Stimulated activated CD4-positive, alpha-beta T cell treated with anti-CD3 and anti-CD28 coated beads, Interleukin-2, amount 100 ng/mL, for 4 hours (primary cell): Measurements from ENCODE around the gene NOM1.
"Not testable (repeated sequence)": the region's sequence is repeated elsewhere in the genome, so short reads cannot be mapped to it uniquely, and the experiment has no call there.

ENCODE experiments used
- DNase-seq: peaks from one replicate; pipeline ENCODE4 v3.0.0-alpha.2; 2020; ENCODE audit warnings: low read depth

Gene NOM1

DNA sequence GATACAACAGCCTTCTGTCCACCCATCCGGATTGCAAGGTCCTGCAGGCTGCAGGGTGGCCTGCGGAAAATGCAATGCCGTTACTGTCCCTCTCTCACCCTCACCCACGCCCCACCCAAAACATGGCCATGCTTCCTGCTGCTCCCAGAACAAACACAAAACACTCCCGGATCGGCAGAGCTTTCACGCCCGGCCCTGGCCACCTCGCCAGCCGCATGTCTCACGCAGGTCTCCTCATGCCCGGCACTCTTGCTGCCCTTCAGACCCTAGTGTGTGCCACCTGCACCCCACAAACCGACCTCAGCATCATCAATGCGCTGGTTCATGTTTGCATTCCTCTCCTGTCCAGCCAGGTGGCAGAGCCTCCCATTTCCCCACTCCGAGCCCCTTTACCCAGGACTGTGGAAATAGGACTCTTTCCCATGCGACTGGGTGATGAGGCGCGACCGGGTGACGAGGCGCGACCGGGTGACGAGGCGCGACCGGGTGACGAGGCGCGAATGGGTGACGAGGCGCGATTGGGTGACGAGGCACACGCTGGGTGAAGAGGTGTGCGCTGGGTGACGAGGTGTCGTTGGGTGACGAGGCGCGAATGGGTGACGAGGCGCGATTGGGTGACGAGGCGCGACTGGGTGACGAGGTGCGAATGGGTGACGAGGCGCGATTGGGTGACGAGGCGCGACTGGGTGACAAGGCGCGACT, 8.9 kb upstream of the NOM1 start:
- no peak for DNase-seq

DNA sequence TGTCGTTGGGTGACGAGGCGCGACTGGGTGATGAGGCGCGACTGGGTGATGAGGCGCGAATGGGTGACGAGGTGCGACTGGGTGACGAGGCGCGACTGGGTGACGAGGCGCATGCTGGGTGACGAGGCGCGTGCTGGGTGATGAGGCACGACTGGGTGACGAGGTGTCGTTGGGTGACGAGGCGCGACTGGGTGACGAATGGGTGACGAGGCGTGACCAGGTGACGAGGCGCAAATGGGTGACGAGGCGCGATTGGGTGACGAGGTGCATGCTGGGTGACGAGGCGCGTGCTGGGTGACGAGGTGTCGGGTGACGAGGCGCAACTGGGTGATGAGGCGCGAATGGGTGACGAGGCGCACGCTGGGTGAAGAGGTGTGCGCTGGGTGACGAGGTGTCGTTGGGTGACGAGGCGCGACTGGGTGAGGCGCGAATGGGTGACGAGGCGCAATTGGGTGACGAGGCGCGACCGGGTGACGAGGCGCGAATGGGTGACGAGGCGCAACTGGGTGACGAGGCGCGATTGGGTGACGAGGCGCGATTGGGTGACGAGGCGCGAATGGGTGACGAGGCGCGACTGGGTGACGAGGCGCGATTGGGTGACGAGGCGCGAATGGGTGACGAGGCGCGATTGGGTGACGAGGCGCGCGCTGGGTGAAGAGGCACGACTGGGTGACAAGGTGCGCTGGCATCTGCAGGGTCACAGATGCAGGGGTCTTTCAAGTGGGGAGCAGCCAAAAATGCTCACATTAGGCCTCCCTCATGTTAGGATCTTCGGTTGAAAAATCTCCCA, 7.9 kb upstream of the NOM1 start:
- no peak for DNase-seq

DNA sequence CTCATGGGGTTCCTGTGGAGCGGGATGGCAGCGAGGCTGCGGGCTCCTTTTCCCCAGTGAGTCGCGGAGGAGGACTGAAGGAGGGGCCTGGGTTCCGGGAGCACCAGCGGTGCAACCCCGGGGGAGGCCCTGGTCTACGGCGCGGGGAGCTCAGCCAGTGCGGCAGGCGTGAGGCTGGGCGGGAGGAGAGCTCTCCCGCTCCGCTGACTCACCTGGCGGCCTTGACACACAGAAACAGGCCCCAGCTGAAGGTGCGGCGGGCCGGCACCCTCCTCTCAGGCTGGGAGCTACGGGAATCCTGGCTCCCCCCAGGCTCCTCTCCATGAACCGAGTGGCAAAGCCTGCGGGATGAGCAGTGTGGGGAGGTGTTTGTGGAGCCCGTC, 6.8 kb upstream of the NOM1 start:
- no peak for DNase-seq

DNA sequence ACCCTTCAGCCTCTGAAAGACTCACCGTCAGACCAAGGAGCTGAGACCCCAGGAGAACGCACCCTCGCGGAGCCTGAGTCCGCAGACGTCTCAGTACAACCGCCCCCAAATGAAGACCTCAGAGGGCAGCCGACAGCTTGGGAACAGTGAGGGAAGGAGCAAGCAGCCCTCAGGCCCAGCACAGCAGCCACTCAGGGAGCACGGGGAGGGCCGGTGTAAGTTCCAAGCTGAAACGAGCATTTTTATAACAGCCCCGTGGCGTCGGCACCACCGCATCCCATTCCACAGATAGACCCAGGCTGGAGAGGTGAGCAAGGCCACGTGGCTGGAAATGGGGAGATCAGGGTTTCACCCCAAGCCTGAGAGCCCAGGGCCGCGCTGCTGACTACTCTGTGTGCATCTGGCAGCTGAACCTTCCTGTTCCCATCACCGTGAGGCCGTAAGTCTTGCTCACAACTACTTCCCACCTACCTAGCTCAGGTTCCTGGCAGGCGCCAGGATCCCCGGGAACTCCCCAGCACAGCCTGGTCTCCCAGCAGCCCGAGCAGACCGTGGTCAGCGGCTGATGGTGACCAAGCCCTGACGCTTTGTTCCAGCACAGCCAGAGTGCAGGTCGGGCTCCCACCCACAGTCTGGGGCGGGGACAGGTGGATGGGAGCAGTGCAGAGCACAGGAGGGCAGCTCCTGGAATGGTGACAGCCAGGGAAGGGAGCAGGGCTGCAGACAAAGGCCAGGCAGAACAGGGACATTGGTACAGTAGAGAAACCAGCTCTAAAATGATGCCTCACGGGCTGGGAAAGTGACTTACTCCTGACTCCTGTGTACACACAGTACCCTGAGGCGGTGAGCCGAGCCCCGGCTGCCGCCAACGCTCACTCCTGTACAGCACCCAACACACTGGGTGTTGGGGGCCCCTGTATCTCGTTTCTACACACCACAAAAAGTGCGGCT, 6.1 kb upstream of the NOM1 start:
- no peak for DNase-seq

DNA sequence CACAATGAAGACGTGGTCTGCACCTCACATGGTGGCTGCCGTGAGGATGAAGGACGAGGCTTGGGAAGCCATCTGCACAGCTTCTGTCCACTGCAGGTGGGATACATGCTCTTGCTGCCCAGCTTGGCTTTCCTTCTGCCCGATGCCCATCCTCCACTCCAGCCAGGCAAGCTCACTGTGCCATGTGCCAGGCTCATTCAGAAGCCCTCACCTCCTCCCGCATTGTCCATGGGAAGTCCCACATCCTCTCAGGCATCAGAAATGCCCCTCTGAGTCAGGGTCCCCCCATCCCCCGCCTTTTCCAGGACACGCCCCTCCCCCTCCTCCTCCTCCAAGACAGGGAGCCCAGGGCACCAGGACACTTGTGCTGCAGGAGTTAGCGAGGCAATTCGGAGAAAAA, 4.6 kb upstream of the NOM1 start:
- DNase-seq: no peak

DNA sequence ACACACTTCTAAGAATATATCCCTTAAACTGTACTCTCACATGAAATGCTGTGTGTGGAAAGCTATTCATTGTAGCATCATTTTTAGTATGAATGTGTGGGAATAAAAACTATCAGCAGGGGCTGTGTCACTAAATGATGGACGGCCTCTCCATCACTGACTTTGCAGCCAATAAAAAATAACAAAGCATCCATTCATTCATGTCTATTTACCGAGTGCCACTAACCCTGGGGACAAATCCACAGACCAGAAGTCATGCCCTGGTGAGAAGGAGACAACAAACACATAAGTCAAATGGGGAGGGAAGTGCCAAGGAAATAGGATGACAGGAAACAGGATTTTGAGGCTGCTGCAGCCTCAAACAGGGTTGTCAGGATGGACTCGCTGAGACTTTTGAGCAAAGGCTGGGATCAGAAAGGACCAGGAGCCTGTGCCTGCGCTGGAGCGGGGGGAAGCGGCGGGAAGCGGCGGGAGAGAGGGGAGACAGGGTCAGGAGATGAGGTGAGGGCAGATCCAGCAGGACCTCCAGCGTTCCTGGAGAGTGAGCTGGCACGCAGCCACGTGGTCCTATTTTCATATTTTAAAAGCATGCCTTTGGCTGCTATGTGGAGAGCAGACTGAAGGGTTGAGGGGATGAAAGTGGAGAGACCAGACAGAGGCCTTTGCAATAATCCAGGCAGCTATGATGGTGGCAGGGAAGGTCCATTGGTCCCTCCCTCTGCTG, 2.2 kb upstream of the NOM1 start:
- DNase-seq: no peak

DNA sequence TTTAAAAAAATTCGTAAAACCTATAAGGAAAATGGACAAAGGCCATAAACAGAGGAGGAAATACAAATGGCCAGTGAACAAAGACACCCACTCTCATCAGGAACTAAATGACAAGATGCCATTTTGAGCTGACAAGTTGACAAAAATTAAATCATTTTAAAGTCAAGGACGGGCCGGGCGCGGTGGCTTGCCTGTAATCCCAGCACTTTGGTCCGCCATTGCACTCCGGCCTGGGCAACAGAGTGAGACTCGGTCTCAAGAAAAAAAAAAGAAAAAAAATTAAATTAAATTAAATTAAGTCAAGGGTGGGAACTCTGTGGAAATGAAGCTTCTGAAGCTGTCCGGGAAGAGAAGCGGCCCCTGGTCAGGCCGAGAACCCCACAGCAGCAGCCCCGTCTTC, 1.2 kb upstream of the NOM1 start:
- no peak for DNase-seq

DNA sequence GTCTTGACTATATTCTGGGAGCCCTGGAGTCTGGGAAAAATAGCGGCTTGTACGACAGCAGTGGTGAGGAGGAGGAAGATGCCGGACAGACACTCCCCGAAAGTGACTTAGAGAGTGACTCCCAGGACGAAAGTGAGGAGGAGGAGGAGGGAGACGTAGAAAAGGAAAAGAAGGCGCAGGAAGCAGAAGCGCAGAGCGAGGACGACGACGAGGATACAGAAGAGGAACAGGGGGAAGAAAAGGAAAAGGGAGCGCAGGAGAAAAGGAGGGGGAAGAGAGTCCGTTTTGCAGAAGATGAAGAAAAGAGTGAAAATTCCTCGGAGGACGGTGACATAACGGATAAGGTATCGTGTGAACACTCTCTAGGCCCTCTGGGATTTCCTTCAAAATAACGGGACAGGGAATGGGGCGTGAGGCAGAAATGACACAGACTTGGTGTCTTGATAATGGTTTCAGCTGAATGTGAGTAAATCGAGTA, 908 bp downstream of the NOM1 start:
- no peak for DNase-seq

DNA sequence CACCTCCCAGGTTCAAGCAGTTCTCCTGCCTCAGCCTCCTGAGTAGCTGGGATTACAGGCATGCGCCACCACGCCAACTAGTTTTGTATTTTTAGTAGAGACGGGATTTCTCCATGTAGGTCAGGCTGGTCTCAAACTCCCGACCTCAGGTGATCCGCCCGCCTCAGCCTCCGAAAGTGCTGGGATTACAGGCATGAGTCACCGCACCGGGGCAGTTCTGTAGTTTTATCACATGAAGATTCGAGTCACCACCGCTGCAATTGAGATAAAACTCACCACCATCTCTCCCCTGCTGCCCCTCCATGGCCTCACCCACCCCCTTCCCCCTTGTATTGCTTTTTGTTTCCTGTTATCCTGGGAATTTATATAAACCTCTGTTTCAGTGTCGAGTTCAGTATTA, 3.7 kb downstream of the NOM1 start:
- not testable (repeated sequence) for DNase-seq

DNA sequence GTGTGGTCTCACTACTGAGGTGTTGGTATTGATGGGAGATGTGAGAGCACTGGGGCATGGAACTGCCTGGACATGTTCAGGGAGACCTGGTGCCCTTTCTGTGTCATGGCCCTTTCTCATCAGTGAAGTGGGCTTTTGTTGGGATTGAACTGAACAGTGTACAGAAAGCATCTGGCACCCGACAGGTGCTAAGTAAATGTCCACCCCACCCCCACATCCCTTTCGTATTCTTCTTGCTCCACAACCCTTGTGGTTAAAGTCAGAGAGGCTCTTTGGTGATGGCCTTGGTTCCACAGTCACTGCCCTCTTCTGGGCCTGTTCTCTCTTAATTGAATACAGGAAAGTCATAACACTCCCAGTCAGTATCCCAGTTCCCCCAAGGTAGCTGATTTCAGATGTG, 5.4 kb downstream of the NOM1 start:
- DNase-seq: no peak

DNA sequence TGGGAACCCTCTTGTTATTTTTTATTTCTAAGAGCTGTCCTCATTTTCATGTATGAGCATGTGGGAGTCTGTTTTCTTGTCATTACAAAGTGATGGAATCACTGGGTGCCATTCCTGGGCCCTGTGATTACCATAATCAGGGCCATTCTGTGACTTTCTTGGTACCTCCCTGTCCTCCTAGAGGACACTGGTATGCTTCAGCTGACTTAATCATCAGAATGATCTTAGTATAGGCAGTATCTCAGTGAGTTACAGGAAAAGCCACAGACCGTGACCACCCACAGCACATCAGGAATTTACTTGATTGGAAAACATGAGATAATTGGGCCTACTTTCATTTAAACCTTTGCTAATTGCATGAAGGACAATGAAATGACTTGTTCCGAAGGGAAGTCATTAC, 7.2 kb downstream of the NOM1 start:
- DNase-seq: no peak

DNA sequence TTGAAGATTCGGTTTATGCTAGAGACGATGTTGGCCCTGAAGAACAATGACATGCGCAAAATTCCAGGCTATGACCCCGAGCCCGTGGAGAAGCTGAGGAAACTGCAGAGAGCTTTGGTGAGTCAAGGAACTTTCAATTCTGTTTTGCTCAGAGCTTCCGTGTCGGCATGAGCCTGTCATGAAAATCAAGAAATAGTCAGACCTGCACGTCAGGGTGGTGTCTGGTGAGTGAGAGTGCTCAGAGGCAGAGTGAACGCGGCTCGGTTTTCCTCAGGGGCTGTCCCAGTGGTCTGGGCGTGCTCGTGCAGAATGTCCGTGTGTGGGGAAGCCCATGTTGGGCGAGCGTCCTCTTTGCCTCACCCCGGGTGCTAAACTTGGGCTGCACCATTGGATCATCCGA, 12.6 kb downstream of the NOM1 start:
- no peak for DNase-seq

DNA sequence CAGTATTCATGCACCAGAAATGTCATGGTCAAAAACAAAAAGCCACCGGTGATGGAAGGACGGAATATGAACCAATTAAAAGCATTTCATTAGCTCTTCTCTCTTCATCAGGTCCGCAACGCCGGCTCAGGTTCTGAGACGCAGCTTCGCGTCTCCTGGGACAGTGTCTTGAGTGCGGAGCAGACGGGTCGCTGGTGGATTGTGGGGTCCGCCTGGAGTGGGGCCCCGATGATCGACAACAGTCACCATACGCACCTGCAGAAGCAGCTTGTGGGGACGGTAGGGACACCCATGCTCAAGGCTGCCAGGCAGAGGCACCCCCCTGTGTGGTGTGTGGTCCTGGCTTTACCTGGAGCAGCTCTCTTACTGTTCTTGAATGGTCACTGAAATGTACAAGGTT, 13.4 kb downstream of the NOM1 start:
- DNase-seq: no peak

DNA sequence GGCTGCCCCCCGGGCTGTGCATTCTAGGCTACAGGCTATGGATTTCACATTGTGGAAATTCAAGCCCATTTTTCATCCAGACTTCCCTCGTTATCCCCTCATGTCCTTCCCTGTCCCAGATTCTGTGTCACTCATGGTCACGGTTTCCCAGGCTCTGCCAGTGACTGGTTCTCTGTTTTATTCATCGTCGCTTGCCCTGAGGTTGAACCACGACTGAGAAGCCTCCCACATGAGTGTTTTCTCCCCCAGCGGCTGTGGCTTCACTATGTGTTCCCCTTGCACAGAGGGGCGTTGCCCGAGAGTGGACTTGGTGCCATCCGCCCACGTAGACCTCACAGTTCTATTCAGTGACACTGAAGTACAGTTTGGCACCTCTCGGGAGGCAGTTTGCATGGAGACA, 14.0 kb downstream of the NOM1 start:
- no peak for DNase-seq

DNA sequence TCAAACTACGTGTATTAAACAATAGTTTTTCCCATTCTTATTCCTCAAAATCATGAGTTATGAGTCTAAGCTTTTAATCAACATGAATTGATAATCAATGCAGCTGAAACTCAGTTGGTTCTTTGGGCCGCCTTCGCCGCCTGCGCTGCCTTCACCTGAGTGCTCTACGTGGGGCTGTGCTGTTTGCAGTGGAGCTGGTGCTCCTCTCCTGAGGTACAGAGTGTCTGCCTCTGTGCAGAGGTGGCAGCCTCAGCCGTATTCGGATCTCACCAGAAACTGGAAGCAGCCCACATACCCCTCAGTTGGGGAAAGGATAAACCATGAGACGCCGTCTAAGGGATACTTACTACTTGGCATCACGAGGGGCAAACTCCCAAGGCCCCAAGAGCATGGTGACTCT, 15.5 kb downstream of the NOM1 start:
- DNase-seq: no peak

DNA sequence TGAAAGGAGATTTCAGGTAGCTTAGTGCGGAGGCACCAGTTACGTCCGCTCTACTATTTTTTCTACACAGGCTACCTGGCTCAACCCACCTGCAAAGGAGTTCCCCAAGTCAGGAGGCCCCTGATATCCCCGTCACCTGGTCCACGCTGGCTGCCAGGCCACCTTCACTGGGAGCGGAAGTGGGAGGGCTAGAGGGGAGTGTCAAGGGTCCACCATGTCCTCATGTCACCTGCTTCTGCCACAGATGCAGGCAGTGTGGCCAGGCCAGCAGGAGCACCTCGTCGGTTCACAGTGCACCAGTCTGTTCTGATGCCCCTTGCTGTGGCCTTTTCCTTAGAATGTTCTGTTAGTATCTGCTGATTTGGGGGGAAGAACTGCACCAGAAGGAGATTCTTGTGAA, 16.9 kb downstream of the NOM1 start:
- no peak for DNase-seq

DNA sequence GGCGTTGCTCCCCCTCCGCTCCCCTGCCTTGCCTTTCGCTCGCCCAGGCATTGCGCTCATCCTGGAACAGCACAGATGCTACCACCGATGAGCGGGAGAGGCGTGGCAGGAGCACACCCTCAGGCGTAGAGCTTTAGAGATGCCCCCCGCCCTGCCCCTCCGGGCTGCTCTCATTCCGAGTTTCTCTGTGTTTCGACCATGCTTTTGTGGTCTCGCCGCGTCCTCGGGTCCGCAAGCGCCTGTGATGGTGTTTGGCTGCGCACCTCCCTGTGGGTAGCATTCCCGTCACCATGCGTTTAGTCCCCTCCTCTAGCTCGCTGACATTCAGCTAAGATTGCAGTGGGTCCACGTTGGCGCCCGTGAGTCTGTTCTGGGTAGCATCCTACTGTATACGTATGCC, 18.7 kb downstream of the NOM1 start:
- no peak for DNase-seq

DNA sequence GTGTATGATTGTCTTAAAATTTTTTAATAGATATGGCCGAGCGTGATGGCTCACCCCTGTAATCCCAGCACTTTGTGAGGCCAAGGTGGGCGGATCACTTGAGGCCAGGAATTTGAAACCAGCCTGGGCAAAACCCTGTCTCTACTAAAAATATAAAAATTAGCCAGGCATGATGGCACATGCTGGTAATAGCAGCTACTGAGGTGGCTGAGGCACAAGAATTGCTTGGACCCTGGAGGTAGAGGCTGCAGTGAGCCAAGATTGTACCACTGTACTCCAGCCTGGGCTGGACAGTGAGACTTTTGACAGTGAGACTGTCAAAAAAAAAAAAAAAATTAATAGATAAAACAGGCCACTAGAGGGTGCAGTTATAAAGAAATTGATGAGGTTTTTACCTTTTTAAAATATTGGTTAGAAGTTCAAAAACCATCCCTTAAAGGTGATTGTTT, 20.5 kb downstream of the NOM1 start:
- DNase-seq: no peak

DNA sequence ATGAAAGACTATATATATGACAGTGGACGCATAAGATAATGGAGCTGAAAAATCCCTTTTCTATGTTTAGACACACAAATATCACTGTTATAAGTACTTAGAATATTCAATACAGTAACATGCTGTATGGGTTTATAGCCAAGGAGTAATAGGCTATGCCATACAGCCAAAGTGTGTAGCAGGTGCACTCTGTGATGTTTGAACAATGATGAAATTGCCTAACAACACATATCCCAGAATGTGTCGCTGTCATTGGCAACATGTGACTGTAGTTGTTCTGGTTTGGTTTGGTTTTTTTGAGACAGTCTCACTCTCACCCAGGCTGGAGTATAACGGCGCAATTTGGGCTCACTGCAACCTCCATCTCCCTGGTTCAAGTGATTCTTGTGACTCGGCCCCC, 26.1 kb downstream of the NOM1 start:
- no peak for DNase-seq

DNA sequence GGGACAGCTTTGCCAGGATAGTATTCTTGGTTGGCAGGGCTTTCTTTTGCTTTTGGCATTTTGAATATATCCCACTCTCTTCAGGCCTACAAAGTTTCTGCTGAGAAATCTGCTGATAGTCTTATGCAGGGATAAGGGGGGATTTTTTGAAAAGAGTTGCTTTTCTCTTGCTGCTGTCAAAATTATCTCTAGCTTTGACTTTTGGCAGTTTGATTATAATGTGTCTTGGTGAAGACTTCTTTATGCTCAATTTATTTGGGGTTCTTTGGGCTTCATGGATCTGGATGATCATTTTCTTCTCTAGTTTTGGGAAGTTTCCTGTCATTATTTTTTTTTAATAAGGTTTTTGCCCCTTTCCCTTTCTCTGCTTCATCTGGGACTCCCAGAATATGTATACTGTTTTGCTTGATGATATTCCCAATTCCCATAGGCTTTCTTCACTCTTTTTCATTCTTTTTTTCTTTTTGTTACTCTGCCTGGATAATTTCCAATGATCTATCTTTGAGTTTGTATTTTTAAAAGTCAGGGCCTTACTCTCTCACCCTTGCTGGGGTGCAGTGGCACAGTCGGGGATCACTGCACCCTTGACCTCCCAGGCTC, 29.6 kb downstream of the NOM1 start:
- DNase-seq: no peak

DNA sequence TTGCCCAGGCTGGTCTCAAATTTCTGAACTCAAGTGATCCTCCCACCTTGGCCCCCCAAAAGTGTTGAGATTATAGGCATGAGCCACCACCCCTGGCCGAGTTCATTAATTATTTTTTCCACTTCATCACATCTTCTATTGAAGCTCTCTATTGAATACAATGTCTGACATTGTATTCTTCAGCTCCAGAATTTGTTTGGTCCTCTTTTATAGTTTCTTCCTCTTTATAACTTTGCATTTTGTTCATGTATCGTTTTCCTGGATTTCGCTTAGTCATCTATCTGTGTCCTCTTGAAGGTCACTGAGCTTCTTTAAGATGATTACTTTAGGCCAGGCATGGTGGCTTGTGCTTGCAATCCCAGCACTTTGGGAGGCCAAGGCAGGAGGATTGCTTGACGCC, 30.2 kb downstream of the NOM1 start:
- DNase-seq: no peak
